RPMI7951 (cell line): ENCODE measurements around the gene FSTL5. TPM values are rescaled to one million over a fixed set of nuclear protein-coding genes. Genes with fewer than 3 reads are reported as not detected.
"Not testable (repeated sequence)": the region's sequence is repeated elsewhere in the genome, so short reads cannot be mapped to it uniquely, and the experiment has no call there.

Source experiments
- DNase-seq: peaks from one replicate; pipeline ENCODE4 v3.0.0-alpha.2; 2012; ENCODE audit warnings: low read depth
- total RNA-seq: library from RNA; depleted of rRNA; stranded (reverse); fragments of >200 nt; shearing (Covaris generic); gene quantifications from 2 replicates; pipeline ENCODE4 v1.2.3, GENCODE V29; 2014

FSTL5 gene
- total RNA-seq, 1 experiment from 2014 or later, result 16.3 TPM

DNA sequence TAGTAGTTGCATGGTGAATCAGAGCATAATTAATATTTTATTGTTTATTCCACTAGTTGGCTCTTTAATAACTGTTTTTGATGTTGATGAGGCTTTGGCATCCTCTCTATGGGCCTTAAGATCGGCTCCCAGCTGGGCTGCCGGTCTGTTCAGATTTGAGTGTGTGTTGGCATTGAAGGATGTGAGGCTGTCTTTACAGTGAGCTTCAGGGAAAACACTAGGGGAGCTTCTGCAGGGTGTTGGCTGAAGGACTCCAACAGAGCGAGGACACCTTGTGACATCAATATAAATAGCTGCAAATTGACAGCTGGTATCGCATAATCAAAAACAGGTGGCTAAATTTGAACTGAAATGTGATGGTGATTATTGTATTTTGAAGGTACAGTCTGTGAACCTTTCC is 322.0 kb downstream of the FSTL5 start:
- DNase-seq, result no peak

GRCh38 chr4:161829591-161829990 is 334.2 kb downstream of the FSTL5 start:
- DNase-seq, result no peak

GRCh38 chr4:161828061-161828460 is 335.7 kb downstream of the FSTL5 start:
- DNase-seq, result peak; percentile 16

DNA sequence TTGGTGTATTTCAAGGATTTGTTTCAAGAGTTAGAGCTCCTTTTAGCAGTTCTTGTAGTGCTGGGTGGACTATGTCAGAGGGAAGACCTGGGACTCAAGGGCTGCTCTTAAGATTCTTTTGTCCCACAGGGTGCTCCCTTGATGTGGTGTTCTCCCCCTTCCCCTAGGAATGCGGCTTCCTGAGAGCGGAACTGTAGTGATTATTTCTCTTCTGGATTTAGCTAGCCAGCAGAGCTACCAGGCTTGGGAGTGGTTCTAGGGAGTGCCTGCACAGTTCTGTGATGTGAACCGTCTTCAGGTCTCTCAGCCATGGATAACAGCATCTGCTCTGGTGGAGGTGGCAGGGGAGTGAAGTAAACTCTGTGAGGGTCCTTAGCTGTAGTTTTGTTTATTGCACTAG is 336.8 kb downstream of the FSTL5 start:
- DNase-seq, result no peak

GRCh38 chr4:161823450-161823849 is 340.4 kb downstream of the FSTL5 start:
- DNase-seq, result no peak

GRCh38 chr4:161822174-161822573 is 341.6 kb downstream of the FSTL5 start:
- no peak for DNase-seq

- DNase-seq, result peak; percentile 28
These were observed 345.9 kb downstream of the FSTL5 start for GRCh38 chr4:161817914-161818313.

DNA sequence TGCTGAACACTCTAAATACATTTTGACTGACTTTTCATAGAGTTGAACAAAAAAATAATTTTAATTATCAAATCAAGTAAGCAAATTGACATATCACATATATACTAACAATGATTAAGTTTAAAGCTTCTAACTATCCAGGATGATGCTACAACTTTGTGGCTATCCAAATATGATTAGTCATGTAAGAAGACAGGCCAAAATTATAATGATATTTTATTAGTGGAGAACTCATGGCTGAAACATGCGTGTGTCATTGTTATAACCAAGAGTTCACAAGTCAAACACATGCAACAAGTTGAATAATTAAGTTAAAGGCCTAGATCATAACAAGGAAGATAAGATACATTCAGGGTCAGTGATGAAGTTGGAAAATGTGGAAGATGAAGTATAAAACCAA is 346.8 kb downstream of the FSTL5 start:
- DNase-seq, result no peak

- DNase-seq, result no peak
These were observed 348.0 kb downstream of the FSTL5 start for GRCh38 chr4:161815841-161816240.

- DNase-seq, result no peak
These were observed 349.9 kb downstream of the FSTL5 start for GRCh38 chr4:161813889-161814288.

DNA sequence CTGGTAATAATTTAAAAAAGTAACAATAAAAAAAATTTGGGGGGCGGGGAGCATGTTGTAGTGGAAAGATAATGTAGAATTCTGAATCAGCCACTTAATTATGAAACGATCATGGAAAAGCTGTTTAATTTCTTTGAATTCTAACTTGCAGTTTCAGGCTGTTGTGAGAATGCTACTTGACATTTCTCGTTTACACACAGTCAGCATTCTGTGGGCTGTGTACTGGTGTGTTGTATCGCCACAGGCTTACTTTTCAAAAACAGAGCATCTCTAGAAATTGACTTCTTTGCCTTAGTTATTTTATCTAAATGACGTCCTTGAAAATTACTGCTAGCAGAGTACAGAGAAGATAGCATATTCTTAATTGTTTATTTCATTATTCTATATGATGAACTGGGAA is 350.4 kb downstream of the FSTL5 start:
- no peak for DNase-seq

- DNase-seq, result no peak
These were observed 360.6 kb downstream of the FSTL5 start for GRCh38 chr4:161803171-161803570.

- DNase-seq, result no peak
These were observed 364.1 kb downstream of the FSTL5 start for GRCh38 chr4:161799710-161800109.

DNA sequence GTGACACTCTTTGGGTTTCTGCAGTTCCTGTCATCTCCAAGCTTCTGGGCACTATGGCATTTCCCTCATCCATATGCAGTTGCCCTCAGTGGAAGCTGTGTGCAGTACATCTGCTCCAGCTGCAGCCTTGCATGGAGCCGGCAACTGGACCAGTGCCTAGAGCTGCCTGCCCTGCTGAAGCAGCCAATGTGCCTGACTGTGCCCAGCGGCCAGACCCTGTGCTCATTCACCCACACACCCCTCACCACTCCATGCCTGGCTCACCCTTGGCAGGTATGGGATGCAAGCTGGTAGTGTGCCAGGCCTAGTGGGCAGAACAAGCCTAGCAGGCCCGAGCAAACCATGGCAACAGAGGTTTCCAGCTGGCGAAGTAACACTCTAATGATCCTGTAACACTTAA is 370.8 kb downstream of the FSTL5 start:
- no peak for DNase-seq

DNA sequence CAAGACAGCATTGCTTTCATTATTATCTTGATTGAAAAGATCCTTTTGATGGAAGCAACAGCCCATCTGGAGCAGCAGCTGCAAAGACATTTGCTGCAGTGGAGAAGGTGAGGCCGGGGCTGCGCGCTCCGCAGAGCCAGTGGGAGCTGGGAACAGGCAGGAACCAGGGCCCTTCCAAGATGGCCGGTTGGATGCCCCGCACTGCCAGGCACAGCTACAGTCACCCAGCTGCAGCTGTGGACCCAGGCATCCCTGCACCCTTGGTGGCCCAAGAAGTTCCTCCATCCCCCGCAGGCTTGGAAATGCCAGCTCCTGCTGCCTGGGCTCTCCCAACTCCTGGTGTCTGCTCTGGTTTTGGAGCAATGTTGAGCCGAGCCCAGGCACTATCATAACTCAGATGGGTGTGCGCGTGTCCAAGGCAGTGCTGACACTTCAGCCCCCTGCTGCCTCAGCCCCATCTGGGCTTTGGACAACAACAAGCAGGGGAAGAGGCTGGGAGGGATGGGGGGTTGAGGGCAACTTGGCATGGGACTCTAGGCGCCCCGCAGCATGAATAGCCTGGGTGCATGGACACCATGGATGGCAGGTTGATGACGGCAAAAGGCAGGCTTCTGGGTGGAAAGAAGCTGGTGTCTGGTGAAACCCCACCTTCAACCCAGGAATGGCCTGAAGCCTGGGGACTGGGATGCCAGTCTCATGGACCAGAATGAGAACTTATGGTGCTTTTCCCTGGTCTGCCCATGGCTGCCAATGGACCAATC is 371.8 kb downstream of the FSTL5 start:
- no peak for DNase-seq

DNA sequence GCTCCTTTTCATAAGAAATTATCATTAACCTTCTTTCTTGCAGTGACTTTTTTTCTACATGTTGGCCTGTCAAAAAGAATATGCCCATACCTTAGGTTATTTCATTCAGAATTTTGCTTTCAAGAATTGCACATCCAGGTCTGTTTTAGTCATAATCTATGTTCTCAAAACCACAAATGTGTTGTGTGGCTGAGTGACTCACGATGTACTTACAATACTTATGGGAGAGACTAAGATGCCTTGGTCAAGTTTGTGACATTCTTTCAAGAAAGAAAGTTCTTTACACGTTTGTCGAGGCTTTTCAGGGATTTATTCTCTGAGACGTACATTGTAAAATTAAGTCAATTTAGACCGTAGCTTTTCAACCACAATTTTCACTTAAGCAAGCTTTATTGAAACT is 396.7 kb downstream of the FSTL5 start:
- DNase-seq, result peak; percentile 51

- DNase-seq, result peak; percentile 45
These were observed 401.0 kb downstream of the FSTL5 start for GRCh38 chr4:161762796-161763195.

GRCh38 chr4:161760008-161760407 is 403.8 kb downstream of the FSTL5 start:
- no peak for DNase-seq

DNA sequence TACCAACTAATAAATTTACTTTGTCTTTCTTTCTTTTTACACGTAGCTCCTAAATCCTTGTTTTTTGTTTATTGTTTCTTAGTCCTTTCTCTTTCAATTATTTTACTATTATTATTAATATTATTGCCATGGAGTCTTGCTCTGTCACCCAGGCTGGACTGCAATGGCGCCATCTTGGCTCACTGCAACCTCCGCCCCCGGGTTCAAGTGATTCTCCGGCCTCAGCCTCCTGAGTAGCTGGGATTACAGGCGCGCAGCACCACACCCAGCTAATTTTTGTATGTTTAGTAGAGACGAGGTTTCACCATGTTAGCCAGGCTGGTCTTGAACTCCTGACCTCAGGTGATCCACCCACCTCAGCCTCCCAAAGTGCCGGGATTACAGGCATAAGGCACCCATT is 405.4 kb downstream of the FSTL5 start:
- not testable (repeated sequence) for DNase-seq

DNA sequence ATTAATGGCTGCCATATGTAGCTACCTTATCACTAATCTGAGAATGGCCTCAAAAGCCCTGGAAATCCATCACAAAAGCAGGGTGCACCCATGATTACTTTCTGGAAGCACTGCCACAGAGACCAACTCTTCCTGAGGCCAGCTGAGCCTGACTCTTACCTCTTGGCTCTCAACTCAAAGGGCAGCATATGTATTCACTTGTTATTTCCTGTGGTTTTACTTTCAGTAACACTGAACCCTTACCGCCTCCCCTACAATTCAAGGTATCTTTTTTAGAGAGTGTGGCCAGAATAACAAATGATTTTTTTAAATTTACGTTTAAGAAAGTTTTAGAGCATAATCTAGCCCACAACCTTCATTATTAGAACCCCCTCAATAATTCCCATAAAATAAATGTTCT is 434.9 kb downstream of the FSTL5 start:
- DNase-seq, result no peak

- DNase-seq, result no peak
These were observed 441.9 kb downstream of the FSTL5 start for GRCh38 chr4:161721947-161722346.

GRCh38 chr4:161717084-161717483 is 446.7 kb downstream of the FSTL5 start:
- DNase-seq, result no peak

GRCh38 chr4:161714931-161715330 is 448.9 kb downstream of the FSTL5 start:
- no peak for DNase-seq
